Cerebellar nuclear complex (tissue), 1 donor: ENCODE measurements around the gene TGFBRAP1.

ENCODE experiments used
- DNase-seq, 2 experiments: peaks; one replicate each; lab custom pipeline; 2025; lab: John Stamatoyannopoulos, UW

Gene TGFBRAP1

DNA sequence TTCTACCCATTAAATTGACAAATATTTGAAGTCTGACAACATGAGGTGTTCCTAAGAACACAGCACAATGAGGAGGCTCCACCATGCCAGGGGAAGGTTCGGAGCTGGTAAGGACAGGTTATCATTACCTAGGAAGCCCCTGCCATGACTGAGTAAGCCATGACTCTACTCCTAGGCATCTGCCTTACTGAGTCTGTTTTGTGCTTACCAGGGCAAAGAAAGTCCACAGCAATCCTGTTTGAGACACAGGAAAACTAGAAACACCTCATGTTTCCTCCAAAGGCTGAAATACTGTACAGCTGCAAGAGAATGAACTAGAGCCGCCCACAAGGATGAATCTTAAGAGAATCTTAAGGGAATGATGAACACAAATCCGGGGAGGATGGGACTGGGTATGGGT, 11.6 kb downstream of the TGFBRAP1 start:
- DNase-seq, result no peak

DNA sequence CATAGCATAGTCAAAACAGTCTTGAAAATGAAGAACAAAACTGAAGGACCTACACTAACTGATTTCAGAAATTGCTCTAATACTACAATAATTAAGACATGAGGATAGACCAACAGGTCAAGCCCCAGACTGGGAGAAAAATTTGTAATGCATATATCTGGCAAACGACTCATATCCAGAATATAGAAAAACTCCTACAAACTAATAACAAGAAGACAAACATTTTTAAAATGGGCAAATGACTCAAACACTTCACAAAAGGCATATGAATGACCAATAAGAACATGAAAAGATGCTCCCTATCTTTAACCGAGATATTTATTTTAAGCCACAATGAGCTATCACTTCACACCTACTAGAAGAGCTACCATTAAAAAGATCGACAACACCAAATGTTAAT, 14.2 kb downstream of the TGFBRAP1 start:
- DNase-seq, result no peak

DNA sequence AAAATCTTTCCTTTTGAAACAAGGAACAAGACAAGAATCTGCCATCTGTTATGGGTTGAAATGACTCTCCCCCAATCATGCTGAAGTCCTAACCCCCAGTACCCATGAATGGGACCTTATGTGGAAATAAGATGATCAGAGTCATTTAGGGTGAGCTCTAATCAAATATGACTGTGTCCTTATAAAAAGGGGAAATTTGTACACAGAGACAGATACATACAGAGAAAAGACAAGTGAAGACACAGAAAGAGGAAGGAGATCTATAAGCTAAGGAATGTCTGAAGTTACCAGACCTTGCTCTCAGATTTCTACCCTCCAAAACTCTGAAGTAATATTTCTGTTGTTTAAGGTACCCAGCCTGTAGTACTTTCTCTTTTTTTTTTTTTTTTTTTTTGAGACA, 15.7 kb downstream of the TGFBRAP1 start:
- DNase-seq, result no peak

DNA sequence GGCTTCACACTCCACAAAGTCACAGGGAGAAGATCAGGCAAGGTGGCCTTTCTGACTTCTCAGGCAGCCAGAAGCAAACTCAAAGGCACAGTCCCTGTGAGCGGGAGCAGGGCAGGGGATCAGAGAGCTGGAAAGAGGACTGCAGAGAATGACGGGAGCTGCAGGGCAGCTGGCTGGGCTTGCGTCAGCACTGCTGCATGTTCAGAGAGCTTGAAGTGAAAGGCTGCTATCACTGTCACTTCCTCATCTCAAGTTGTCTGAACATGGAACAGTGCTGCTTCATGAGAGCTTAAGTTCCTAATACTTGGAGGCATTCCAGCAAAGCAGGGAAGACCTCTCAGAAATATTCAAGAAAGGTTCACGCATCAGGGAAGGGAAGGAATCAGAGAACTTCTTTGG, 20.4 kb downstream of the TGFBRAP1 start:
- DNase-seq, result no peak

DNA sequence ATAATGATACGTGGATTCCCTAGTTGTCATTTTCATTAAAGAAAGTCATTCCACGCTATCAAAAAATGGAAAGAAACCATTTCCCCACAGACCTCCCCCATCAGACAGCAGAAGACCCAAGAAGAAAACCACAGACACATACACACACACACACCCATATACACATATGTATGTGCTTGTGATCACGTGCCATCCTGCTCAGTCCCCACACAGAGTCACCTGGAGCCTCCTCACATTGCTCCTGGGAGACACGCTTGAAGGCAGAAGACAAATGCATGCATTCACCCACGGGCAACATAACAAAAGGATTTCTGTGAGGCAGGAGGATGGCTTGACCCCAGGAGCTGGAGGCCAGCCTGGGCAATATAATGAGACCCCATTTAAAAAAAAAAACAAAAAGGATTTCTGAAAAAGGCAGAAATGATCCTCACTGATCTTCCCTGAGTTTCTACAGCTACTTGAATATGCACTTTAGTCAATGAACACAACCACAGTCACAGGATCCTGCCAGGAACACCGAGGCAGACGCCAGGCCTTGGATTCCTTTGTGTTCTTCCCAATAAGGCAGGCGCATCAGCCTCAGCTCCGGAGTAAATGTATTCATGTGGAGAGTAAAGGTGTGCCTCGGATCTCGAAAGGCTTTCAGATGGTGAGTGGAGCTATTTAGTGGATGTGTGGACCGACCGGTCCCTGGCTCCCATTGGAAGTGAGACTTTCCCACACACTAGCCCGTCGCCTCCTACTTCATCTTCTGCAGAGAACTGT, 21.0 kb downstream of the TGFBRAP1 start:
- no peak for DNase-seq

DNA sequence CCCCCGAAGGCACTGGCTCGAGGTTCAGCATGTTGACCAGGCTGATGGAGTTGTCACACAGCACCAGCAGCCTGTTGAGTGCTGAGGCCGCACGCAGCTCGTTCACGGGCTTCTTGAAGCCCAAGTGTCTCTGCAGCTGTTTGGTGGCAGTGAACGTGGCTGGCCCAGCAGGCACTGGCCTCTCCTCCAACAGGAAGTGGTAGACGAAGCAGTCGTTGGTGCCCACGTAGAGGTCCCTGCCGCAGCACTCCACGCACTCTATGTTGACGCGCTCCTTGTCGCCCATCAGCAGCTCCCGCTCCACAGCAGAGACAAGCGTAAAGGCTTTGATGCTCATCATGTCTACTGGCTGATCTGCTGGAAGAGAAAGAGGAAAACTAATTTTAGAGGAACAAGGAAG, 21.6 kb downstream of the TGFBRAP1 start:
- no peak for DNase-seq

DNA sequence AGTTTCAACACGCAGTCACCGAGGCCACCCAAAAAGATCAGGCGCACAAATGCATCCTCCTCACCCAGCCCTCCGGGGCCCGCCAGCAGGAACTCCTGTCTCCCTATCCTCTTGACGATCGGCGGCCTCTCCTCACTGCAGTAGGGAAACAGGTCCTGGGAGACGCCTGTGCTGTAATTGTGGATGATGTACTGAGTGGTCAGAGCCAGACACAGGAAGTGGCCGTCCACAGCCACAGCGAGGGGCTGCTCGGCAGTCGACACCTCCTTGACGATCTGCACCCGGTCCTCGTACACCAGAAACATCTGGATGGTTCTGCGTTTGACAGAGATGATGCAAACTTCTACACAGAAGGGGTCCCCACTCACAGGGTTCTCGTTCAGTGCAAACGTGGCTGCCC, 22.0 kb downstream of the TGFBRAP1 start:
- DNase-seq, result no peak

DNA sequence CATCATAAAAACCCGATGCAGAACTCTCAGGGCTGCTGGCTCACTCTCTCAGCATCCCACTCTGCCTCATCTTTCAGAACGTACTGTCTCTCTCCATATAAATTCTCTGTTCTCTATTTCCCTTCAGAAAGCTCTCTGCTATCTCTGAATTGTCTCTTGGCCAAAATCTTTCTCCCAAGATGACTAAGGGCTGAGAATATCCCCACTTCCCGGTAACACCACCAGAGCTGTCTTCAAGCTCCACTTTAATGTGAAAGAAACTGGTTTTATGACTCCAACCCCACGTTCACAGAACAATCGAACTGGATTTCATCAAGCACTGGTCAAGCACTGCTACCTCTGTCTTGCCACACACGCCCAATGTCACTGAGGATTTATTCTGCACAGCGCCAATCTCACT, 22.4 kb downstream of the TGFBRAP1 start:
- no peak for DNase-seq

DNA sequence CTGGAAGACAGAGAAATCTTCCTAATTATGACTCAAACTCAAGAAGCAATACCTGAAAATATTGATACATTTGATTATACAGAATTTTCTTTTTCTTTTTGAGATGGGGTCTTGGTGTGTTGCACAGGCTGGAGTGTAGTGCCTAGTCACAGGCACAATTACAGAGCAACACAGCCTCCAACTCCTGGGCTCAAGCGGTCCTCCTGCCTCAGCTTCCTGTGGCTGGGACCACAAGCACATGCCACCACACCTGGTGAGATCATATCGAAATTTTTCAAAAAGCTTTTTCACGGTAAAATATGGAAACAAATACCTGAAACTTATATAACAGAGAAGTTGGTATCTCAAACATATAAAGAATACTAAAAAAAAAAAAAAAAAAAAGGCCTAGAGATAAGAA, 27.9 kb downstream of the TGFBRAP1 start:
- DNase-seq, result no peak

DNA sequence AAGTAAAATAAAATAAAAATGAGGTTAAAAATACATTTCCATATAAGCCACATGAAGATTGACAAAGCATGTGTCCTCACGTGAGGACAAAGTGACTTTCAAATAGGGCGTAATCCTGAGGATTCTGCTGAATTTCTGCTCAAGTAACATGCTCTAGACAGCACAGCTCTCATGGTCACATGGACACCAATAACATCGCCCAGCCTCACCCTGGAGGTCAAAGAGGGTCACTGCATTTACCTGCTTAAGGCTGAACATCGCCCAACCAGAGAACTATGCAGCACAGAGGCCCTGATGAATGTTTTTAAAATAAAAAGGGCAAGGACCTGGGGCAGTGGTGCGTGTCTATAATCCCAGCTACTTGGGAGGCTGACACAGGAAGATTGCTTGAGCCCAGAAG, 30.2 kb downstream of the TGFBRAP1 start:
- DNase-seq, result no peak

DNA sequence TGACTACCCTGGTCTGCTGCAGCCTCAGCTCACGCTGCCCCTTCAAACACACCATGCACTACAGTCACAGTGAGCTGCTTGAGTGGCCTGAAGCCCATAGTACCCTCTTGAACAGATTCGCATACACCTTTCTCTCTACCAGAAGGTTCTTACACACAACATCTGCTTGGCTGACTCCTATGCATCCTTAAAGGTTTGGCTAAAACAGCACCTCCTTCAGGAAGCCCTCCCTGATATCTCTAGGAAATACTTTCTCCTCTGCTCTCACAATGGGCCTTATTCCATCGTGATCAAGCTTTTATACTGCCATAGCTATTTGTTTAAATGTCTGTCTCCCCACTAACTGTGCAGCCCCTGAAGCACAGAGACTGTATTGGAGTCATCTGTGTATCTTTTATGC, 31.5 kb downstream of the TGFBRAP1 start:
- no peak for DNase-seq

DNA sequence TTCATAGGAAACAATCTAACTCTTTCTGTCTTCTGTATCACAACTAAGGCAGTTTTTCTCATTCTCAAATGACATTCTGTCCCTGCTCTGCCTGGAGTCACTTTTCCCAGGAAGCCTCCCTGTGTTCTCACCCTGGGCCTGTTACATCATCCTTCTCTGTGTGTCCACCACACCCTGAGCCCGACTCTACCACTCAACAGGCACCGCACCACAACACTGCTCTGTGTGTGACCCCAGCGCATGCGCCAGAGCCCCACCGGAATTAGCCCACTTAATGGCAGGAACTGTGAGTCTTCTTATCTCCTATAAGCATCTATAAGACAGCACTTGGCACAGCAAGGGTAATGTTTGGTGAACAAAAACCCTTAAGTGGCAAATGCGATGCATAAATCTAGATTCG, 32.3 kb downstream of the TGFBRAP1 start:
- no peak for DNase-seq

DNA sequence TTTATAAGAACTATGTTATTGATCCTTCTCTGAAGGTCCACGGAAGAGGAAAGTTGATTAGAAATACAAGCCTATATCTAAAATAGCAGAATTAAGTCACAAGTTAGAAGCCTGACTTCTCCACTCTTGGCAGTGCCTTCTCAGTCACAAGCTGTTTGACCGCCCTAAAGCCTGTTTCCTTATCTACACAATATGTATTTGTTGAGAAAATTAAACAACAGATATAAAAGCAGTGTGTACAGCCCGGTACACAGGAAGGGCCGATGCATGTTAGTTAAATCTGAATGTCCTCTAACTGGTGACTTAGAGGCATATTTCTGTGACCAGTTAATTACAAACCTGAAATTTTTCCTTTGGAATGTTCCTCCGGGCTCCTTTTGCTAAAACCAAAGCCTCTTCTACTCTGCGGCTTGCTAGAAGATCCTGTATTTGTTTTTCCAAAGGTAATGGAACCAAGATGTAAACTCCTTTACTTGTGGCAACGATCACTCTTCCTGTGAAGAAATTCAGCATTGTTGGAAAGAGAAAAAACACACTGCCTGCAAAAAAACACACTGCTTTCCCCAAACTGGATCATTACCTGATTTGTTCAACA, 33.4 kb downstream of the TGFBRAP1 start:
- DNase-seq, result no peak

DNA sequence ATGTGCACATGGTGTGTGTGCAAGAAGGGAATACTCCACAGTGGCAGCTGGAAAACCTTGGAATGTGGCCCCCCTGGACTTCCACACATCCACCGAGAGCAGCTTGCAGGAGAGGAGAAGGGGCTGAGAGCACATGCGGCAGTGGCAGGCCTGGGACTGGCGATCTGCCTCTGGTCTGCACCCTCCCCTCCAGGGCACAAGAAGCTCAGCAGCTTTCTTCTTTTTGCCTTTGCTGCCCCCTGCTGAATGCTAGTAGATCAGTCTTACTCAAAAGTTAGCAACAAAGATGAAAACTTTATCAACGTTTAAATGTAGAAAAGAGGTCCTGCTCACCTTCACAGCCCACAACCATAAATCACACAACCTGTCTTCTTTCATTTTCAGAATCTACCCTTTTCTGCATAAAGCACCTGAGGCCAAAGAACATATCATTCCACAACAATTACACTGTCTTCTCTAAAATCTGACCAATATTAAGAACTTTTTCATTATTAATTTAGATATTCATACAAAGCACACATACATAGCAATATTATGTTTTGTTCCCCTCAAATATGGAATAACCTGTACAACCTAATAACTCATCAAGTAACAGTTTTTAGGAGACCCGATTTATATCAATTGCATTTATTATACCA, 34.6 kb downstream of the TGFBRAP1 start:
- no peak for DNase-seq

DNA sequence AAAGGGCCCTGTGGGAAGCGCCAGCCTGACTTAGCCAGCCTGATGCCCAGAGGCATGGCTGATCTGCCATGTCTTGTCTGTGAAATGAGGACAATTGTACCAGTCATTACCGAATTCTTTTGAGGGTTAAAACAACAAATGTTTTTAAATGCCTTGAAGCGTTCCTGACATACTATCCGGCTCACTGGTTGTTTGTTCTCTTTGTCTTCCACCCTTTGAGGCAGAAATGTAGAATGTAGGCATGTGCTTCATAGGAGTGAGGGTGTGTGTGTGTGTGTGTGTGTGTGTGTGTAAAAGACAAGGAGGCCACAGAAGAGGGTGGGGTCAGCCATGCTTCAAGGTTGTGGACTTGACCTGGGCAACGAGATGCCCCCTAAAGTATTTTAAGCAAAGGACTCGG, 35.5 kb downstream of the TGFBRAP1 start:
- DNase-seq, result no peak

DNA sequence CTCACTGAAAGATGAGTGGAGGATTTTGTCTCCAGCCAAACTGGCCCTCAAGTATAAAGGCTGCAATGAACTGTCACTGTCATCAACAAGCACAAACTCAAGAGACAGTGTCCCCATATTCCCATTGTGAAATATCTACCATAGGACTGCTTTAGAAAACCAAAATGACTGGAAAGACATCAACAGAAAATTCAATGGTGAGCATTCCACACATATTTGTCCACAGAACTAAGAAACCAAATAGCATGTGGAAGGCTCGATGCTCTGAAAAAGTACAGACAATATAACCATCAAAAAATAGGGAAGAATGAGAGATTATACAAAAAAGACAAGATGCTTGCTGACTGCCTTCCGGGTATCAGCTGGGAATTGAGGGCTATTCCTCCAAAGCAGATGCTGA, 37.6 kb downstream of the TGFBRAP1 start:
- no peak for DNase-seq

DNA sequence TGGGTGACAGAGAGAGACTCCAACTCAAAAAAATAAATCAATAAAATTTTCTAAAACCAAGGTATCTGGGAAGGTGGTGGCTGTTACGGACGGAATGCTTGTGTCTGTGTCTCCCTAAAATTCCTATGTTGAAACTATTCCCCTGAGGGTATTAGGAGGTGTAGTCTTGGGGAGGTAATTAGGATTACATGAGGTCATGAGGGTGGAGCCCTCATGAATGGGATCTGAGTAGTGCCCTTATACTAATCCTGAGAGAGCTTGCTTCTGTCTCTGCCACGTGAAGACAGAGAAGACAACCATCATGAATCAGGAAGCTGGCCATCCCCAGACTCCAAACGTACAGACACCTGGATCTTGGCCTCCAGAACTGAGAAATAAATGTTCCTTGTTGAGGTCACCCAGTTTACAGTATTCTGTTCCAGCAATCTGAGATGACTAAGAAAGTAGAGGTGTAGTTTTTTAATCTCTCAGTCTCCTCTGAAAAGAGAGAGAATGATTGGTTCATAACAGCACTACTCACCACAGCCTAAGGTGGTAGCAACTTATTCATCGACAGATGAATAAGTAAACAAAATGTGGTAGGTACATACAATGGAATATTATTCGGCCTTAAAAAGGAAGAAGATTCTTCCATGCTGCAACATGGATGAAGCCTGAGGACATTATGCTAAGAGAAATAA, 38.4 kb downstream of the TGFBRAP1 start:
- no peak for DNase-seq

DNA sequence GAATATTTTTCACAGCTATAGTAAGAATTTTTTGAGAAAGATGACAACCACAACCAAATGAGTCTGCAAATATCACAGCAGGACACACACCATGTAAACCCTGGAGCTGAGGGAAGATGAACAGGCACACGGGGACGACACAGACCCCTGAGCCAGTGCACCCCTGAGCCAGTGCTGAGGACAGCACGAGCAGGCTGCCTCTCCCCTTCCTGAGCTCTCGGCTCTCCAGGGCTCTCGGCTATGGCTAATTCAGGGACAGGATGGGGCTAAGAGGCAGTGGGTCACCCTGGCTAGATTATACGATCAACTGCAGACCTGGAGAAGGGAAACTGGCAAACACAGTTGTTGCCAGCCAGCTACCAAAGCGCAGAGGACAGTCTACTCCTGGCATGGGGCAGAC, 41.4 kb downstream of the TGFBRAP1 start:
- DNase-seq, result no peak

DNA sequence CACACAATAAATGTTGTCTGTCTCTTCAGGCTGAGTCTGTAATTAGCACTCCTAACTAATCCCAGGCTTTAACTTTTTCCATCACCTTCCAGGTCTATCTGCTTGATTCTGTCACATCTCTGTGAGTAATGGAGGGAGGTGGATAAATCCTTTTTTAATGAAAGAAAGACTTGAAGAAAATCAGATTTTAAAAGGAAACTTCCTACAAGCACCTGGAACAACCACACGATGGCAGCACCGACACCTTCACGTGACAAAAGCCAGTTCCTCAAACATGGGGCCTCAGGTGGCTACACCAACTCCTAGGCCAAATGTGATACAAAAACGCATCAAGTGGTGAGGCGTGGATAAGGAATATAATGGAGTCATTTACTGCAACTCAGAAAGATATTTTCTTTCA, 41.8 kb downstream of the TGFBRAP1 start:
- no peak for DNase-seq

DNA sequence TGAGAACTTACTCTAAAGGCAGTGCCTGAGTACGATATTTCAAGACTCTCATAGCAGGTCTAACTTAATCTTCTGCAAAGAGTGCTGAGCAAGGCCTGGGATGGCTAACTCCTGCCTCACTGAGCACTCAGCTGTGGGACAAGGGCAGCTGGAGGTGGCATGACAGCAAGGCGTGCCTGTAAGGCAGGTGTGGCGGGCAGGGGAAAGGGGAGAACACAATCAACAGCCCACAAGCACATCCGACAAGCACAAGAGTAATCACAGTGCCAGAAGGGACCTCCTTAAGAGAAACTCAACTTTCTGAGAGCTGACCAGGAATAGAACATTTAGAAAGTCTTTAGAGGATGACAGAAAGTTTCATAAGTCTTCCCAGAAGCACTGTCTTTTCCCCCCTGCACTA, 46.0 kb downstream of the TGFBRAP1 start:
- no peak for DNase-seq

DNA sequence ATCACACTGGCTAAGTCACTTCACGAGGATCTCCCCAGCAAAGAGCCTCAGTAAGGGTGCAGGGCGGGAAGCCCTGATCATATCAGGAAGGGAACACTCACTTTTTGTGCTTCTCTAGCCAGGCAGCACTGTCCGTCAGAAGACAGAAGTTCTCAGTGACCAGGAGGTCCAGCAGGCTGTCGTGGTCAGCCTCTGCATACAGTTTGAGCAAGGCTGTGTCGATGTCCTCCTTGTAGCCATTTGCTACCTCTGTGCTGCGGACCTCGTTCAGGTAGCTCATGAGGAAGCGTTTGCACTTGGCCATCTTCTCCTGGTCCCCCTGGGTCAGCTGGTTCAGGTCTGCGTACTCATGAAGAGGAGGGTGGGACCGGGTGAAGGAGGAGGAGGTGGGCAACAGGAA, 49.3 kb downstream of the TGFBRAP1 start:
- no peak for DNase-seq

DNA sequence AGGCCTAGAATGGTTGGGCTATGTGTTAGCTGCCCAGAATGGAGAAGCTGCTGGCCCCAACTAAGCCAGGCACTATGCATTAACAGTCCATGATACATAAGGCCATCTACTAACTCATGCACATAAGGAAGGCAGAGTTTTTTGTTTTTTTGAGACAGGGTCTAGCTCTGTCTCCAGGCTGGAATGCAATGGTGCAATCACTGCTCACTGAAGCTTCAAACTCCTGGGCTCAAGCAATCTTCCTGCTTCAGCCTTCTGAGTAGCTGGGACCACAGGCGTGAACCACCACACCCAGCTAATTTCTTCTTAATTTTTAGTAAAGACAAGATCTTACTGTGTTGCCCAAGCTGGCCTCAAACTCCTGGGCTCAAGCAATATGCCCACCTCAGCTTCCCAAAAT, 50.4 kb downstream of the TGFBRAP1 start:
- no peak for DNase-seq

DNA sequence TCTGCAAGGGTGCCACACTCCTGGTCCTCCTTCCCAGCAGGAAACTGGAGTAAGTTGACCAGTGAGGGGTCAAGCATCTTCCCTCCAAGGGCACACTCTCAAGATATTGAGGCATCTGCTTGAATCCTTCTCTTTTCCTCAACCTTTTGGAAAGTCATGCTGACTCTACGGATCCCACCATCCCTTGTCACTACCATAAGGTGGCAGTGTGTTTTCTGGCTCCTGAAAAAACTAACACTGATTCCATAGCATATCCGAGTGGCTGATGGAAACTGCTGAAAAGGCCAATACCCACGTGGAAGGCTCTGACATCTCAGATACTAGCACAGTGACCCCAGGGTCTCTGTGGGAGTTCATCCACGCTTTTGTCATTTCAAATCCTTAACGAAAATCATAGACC, 50.9 kb downstream of the TGFBRAP1 start:
- no peak for DNase-seq
